Motor neuron (in vitro differentiated cells): Measurements from ENCODE around the gene HMGN1. TPM values are rescaled to one million over a fixed set of nuclear protein-coding genes. Genes with fewer than 3 reads are reported as not detected.
"Not testable (repeated sequence)": the region's sequence is repeated elsewhere in the genome, so short reads cannot be mapped to it uniquely, and the experiment has no call there.

Experiments used
- ATAC-seq, 8 experiments: fragments of 200-7000 bp; cut with Tn5 transposase; replicated peaks in 6 of 8; 2 replicates each; pipeline ENCODE4 v1.8.0; 2021; ENCODE audit warnings: mild to moderate bottlenecking in 8 of 8, moderate library complexity in 8 of 8
- H3K27ac ChIP-seq, 2 donors: fragments of 250-450 bp; sonication (Bioruptor Pico); 2 replicates each; pipeline ENCODE4 v1.9.0; 2021; ENCODE audit warnings: antibody characterized with exemption in 2 of 2, mild to moderate bottlenecking in 2 of 2, moderate library complexity in 1 of 2
- H3K4me1 ChIP-seq, 2 donors: fragments of 250-450 bp; sonication (Bioruptor Pico); replicated peaks in 1 of 2; 2 replicates each; pipeline ENCODE4 v1.6.1; 2021; ENCODE audit warnings: antibody characterized with exemption in 2 of 2, mild to moderate bottlenecking in 2 of 2, moderate library complexity in 1 of 2
- H3K4me3 ChIP-seq, 5 donors: fragments of 250-450 bp; sonication (Bioruptor Pico); 2 replicates each; pipeline ENCODE4 v1.9.0; 2021; ENCODE audit warnings: antibody characterized with exemption in 5 of 5, mild to moderate bottlenecking in 5 of 5, moderate library complexity in 4 of 5
- whole genome bisulfite sequencing, 10 experiments: fragments of 450-650 bp; shearing (Covaris generic); methylation state at CpG; one replicate each; pipeline ENCODE4 v1.0.0; 2022; 5-methylcytosine and 5-hydroxymethylcytosine counted together
- in situ Hi-C, 9 experiments: fragments of 400-800 bp; cut with MboI; loops; one replicate each; pipeline ENCODE4 v1.15.0; 2021; ENCODE audit warnings: low sequenced_read_pairs in 9 of 9, low pct_unique_long_range_greater_than_20kb in 2 of 9; ENCODE audit not compliant: unreplicated experiment in 9 of 9
- total RNA-seq, 8 experiments: library from RNA; unstranded; fragments of 300-600 nt; gene quantifications; 2 replicates each; pipeline versions ENCODE4 v1.2.3 to v1.2.4, GENCODE V29; 2022

The HMGN1 gene
- total RNA-seq, 8 experiments from 2014 or later: 194 to 280 (median 239) TPM

- H3K4me1 ChIP-seq, in situ Hi-C loops, ATAC-seq, H3K4me3 ChIP-seq, H3K27ac ChIP-seq: not testable (repeated sequence)
- 80 to 100% (median 93%) methylated on average over 1 to 6 of the region's 7 CpGs; no CpG with 5 or more reads in 2 of the 10 experiments for WGBS, 10 experiments
Observed at GRCh38 chr21:39382096-39382495, 33.2 kb upstream of the HMGN1 start.

- no peak for ATAC-seq
- Histone ChIP-seq H3K4me3 (peak overlapping the region; percentile 55 to 92 (median 80)), H3K4me1 (peaks cover 4 to 8% of the 10 kb centered on the region in 2 donors), H3K27ac (peak overlapping the region; percentile 68 to 81)
- WGBS, 10 experiments: 0 to 56% (median 14%) methylated on average over 1 to 9 of the region's 12 CpGs; no CpG with 5 or more reads in 2 of the 10 experiments
- in situ Hi-C loops: no loop called here
Observed at GRCh38 chr21:39381009-39381408, 32.1 kb upstream of the HMGN1 start.

- H3K4me3 ChIP-seq: peak overlapping the region; percentile 55 to 92 (median 80)
- peaks cover 4 to 8% of the 10 kb centered on the region in 2 donors for H3K4me1 ChIP-seq
- WGBS, 10 experiments: 0 to 40% (median 2%) methylated on average over 1 to 24 of the region's 65 CpGs
- H3K27ac ChIP-seq: peak overlapping the region; percentile 68 to 81
- in situ Hi-C loops: no loop called here
- peak; percentile 95 to 99 (median 98) for ATAC-seq
Observed at GRCh38 chr21:39379986-39380891, 31.4 kb upstream of the HMGN1 start.

- ATAC-seq: no peak
- WGBS, 10 experiments: 71 to 100% (median 78%) methylated on average over 1 to 6 of the region's 7 CpGs; no CpG with 5 or more reads in 4 of the 10 experiments
- in situ Hi-C loops: no loop called here
Observed at GRCh38 chr21:39377444-39378050, 28.7 kb upstream of the HMGN1 start.

GRCh38 chr21:39375446-39375845, 26.6 kb upstream of the HMGN1 start:
- Histone ChIP-seq H3K4me1 (no peaks in the 10 kb centered on the region), H3K27ac (no peak overlapping the region), H3K4me3 (no peak overlapping the region)
- WGBS, 10 experiments: 0 to 100% (median 65%) methylated on average over 1 to 2 of the region's 2 CpGs; no CpG with 5 or more reads in 4 of the 10 experiments
- no peak for ATAC-seq
- in situ Hi-C loops: no loop called here

More at GRCh38 chr21:39377444-39378050, 28.7 kb upstream of the HMGN1 start:
- H3K4me1 ChIP-seq: peaks cover 4 to 8% of the 10 kb centered on the region in 2 donors
- H3K4me3 ChIP-seq: no peak overlapping the region
- no peak overlapping the region for H3K27ac ChIP-seq

GRCh38 chr21:39374046-39374445, 25.2 kb upstream of the HMGN1 start:
- no peak overlapping the region for H3K4me3 ChIP-seq
- WGBS, 10 experiments: 0 to 100% (median 67%) methylated on average over 1 to 6 of the region's 6 CpGs; no CpG with 5 or more reads in 2 of the 10 experiments

GRCh38 chr21:39373634-39374033, 24.7 kb upstream of the HMGN1 start:
- Histone ChIP-seq H3K4me1 (no peaks in the 10 kb centered on the region), H3K4me3 (no peak overlapping the region), H3K27ac (no peak overlapping the region)
- WGBS, 10 experiments: 3 to 50% (median 24%) methylated on average over 1 to 5 of the region's 5 CpGs; no CpG with 5 or more reads in 2 of the 10 experiments
- peak; percentile 72 to 96 (median 90) for ATAC-seq
- in situ Hi-C loops: no loop called here

More at GRCh38 chr21:39374046-39374445, 25.2 kb upstream of the HMGN1 start:
- Histone ChIP-seq H3K4me1 (no peaks in the 10 kb centered on the region), H3K27ac (no peak overlapping the region)
- in situ Hi-C loops: no loop called here
- ATAC-seq: peak in 6 of 8 experiments; percentile 18 to 30 (median 21)

GRCh38 chr21:39369896-39370288, 21.0 kb upstream of the HMGN1 start:
- in situ Hi-C loops, ATAC-seq: not testable (repeated sequence)
- WGBS, 10 experiments: 63 to 100% (median 83%) methylated on average over 1 to 5 of the region's 7 CpGs; no CpG with 5 or more reads in 5 of the 10 experiments

GRCh38 chr21:39367783-39368182, 18.9 kb upstream of the HMGN1 start:
- 0 to 83% (median 78%) methylated on average over 1 to 2 of the region's 2 CpGs; no CpG with 5 or more reads in 6 of the 10 experiments for WGBS, 10 experiments
- no peak for ATAC-seq
- H3K27ac ChIP-seq: no peak overlapping the region
- in situ Hi-C loops: no loop called here
- H3K4me3 ChIP-seq: no peak overlapping the region
- H3K4me1 ChIP-seq: no peaks in the 10 kb centered on the region

More at GRCh38 chr21:39369896-39370288, 21.0 kb upstream of the HMGN1 start:
- H3K27ac ChIP-seq, H3K4me3 ChIP-seq, H3K4me1 ChIP-seq: not testable (repeated sequence)

GRCh38 chr21:39366563-39366962, 17.7 kb upstream of the HMGN1 start:
- H3K4me1 ChIP-seq: no peaks in the 10 kb centered on the region
- no peak overlapping the region for H3K27ac ChIP-seq
- WGBS, 10 experiments: 20 to 40% methylated on average over 1 to 2 of the region's 4 CpGs; no CpG with 5 or more reads in 8 of the 10 experiments
- ATAC-seq: no peak
- H3K4me3 ChIP-seq: no peak overlapping the region
- in situ Hi-C loops: no loop called here

- H3K27ac ChIP-seq: no peak overlapping the region
- no peak overlapping the region for H3K4me3 ChIP-seq
- 69 to 100% (median 88%) methylated on average over 1 to 4 of the region's 4 CpGs; no CpG with 5 or more reads in 1 of the 10 experiments for WGBS, 10 experiments
- no peak for ATAC-seq
- in situ Hi-C loops: no loop called here
- H3K4me1 ChIP-seq: no peaks in the 10 kb centered on the region
Observed at GRCh38 chr21:39364949-39365348, 16.1 kb upstream of the HMGN1 start.

GRCh38 chr21:39363607-39364555, 15.0 kb upstream of the HMGN1 start:
- no peak overlapping the region for H3K27ac ChIP-seq
- in situ Hi-C loops: no loop called here
- 42 to 100% (median 89%) methylated on average over 1 to 6 of the region's 6 CpGs for WGBS, 10 experiments
- H3K4me3 ChIP-seq: no peak overlapping the region
- H3K4me1 ChIP-seq: no peaks in the 10 kb centered on the region
- peak in 1 of 8 experiments; percentile 19 for ATAC-seq
